ENCODE data around the gene CRACR2A. TPM values are rescaled to one million over a fixed set of nuclear protein-coding genes. Genes with fewer than 3 reads are reported as not detected.

Gene CRACR2A
- total RNA-seq, 1 donor from 2014 or later, result 6.2 TPM

DNA sequence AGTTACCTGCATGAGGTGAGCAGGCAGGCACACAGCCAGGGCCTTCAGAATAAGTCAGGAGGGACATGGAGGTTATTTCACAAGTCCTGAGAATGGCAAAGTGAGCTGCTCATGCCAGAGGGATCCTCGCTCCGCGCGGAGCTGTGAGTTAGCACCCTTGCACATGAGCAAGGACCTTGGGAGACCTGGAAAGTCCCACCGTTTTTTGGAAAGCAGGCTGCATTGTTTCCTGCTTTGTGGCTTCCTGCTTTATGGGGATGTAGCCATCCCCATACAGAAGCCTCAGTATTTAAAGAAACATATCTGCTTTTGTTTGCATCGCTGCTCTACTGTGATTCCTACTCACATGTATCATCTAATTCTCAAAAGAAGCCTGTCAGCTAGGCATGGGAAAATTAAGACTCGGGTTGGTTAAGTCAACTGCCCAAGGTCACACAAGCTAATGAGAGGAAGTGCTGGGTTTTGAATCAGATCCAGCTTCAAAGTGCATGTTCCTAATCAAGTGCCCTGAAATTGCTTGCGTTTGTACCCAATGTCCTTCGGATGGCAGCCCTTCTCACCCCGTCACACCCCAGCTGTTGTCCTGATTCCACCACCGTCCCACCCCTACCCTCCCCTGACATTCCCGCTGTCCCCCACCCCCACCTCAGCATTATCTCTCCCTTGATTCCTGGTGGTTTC lies 106.2 kb downstream of the CRACR2A start:
- Histone ChIP-seq H3K27me3 (ENCODE audit: control insufficient read depth, insufficient read depth, low read length) (no peaks in the 10 kb centered on the region), H3K36me3 (ENCODE audit: control insufficient read depth, insufficient read depth, low read length) (no peaks in the 10 kb centered on the region), H3K4me3 (ENCODE audit: low read depth, low read length) (no peak overlapping the region)
- no peak for DNase-seq (ENCODE audit: low read depth)
- TF ChIP-seq, protein P1, sequence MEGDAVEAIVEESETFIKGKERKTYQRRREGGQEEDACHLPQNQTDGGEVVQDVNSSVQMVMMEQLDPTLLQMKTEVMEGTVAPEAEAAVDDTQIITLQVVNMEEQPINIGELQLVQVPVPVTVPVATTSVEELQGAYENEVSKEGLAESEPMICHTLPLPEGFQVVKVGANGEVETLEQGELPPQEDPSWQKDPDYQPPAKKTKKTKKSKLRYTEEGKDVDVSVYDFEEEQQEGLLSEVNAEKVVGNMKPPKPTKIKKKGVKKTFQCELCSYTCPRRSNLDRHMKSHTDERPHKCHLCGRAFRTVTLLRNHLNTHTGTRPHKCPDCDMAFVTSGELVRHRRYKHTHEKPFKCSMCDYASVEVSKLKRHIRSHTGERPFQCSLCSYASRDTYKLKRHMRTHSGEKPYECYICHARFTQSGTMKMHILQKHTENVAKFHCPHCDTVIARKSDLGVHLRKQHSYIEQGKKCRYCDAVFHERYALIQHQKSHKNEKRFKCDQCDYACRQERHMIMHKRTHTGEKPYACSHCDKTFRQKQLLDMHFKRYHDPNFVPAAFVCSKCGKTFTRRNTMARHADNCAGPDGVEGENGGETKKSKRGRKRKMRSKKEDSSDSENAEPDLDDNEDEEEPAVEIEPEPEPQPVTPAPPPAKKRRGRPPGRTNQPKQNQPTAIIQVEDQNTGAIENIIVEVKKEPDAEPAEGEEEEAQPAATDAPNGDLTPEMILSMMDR (IDR thresholded peaks at IDR 0.05; ENCODE audit: insufficient read depth, low read length, poor library complexity, severe bottlenecking), result no peak

DNA sequence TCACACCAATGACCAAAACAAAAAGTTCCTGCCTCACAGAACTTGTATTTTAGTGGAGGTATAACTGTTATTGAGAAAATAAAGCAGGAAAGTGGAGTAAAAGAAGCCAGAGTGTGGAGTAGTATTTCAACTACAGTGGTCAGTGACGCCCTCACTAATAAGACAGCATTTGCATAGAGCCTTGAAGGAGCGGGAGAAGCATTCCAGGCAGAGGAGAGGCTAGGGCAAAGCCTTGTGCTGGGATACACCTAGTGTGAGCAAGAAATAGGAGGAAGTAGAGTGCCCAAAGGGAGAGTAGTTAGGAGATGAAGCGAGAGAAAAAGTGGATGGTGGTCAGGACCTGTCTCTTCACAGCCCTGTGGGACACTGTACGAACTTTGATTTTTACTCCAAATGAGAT lies 107.8 kb downstream of the CRACR2A start:
- DNase-seq (ENCODE audit: low read depth), result no peak
- no peaks in the 10 kb centered on the region for H3K27me3 ChIP-seq (ENCODE audit: control insufficient read depth, insufficient read depth, low read length)
- no peaks in the 10 kb centered on the region for H3K36me3 ChIP-seq (ENCODE audit: control insufficient read depth, insufficient read depth, low read length)
- no peak overlapping the region for H3K4me3 ChIP-seq (ENCODE audit: low read depth, low read length)
- TF ChIP-seq, protein P1 (IDR thresholded peaks at IDR 0.05; ENCODE audit: insufficient read depth, low read length, poor library complexity, severe bottlenecking), result no peak

DNA sequence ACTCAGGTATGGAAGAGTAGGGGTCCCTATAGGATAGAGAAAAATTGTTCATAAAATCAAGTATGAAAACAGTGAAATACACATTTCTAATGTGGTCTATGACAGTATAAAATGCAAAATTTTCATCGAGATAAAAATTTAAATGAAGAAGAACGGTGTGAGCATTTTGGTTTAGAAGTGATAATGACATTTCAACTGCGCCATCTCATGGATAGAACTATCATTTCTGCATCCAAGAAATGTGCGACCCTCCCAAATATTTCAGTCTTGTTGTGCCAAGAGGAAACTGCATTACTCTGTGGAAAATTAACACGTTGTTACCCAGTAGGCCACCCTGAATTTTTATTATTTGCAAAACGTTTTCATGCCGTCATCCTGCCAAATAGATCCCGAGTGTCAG lies 108.8 kb downstream of the CRACR2A start:
- no peaks in the 10 kb centered on the region for H3K36me3 ChIP-seq (ENCODE audit: control insufficient read depth, insufficient read depth, low read length)
- H3K27me3 ChIP-seq (ENCODE audit: control insufficient read depth, insufficient read depth, low read length), result no peaks in the 10 kb centered on the region
- H3K4me3 ChIP-seq (ENCODE audit: low read depth, low read length), result no peak overlapping the region
- TF ChIP-seq, protein P1 (IDR thresholded peaks at IDR 0.05; ENCODE audit: insufficient read depth, low read length, poor library complexity, severe bottlenecking), result no peak
- no peak for DNase-seq (ENCODE audit: low read depth)

DNA sequence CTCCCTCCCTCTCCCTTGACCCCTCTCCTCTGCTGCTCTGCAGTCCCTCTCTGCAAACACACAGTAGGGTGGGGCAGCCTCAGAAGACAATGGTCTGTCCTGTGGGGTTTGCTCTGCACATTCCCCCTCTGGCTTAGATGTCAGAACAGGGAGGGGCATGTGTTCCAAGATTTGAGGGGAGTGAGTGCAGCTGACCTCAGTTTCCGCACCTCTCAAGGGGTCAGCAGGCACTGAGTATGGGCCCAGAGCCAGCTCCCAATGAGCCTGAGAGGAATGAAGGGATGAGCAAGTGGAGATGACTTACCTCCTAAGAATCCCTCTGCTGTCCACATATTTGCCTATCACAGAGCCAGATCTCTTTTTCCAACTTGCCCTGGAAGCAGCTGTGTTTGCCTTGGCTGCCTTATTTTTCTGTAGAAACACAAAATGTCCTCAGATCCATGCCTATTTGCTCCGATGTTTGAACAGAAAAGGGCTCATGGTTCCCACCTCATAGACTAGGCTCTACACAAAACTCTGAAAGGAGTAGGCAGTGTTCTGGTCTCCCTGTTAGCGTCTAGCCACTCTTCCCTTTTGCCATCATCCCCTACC lies 111.4 kb downstream of the CRACR2A start:
- Histone ChIP-seq H3K36me3 (ENCODE audit: control insufficient read depth, insufficient read depth, low read length) (no peaks in the 10 kb centered on the region), H3K27me3 (ENCODE audit: control insufficient read depth, insufficient read depth, low read length) (no peaks in the 10 kb centered on the region), H3K4me3 (ENCODE audit: low read depth, low read length) (no peak overlapping the region)
- DNase-seq (ENCODE audit: low read depth), result peak; percentile 4
- TF ChIP-seq, protein P1 (IDR thresholded peaks at IDR 0.05; ENCODE audit: insufficient read depth, low read length, poor library complexity, severe bottlenecking), result no peak

DNA sequence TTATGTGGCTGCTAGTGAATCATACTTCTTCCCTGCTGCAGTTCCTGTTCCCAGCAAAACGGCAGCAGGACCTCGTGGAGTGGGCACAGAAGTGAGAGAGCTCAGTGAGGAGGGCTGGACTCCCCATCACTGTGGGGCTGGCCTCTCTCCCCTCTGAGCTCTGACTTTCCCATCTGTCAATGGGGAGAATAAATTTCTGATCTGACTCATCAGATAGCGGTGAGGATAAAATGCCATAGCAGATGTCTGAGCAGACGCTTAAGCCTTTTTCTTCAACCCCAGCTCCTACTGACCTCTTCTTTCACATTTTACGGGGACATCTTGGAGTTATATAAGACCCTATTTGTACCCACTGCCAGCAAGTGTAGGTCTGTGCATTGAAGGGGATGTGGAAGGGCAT lies 116.6 kb downstream of the CRACR2A start:
- TF ChIP-seq, protein P1 (IDR thresholded peaks at IDR 0.05; ENCODE audit: insufficient read depth, low read length, poor library complexity, severe bottlenecking), result no peak
- Histone ChIP-seq H3K4me3 (ENCODE audit: low read depth, low read length) (no peak overlapping the region), H3K36me3 (ENCODE audit: control insufficient read depth, insufficient read depth, low read length) (no peaks in the 10 kb centered on the region), H3K27me3 (ENCODE audit: control insufficient read depth, insufficient read depth, low read length) (no peaks in the 10 kb centered on the region)
- DNase-seq (ENCODE audit: low read depth), result no peak

DNA sequence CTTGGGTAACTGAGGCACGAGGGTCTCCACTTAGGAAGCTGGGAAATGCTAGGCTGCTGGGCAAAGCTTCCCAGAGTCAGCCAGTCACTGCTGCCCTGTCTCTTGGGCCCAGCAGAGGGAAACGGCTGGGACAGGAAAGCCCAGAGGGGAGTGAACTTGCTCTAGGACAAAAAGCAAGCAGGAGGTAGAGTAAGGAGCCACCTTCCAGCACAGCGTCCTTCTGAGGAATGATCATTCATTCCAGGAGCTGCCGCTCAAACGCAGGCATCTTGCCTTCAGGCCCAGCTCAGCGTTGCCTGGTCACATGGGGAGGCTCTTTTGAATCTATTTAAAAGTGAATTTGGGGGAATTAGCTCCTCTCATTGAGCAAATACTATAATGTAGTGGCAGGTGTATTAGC lies 118.6 kb downstream of the CRACR2A start:
- H3K4me3 ChIP-seq (ENCODE audit: low read depth, low read length), result no peak overlapping the region
- no peak for DNase-seq (ENCODE audit: low read depth)
- H3K36me3 ChIP-seq (ENCODE audit: control insufficient read depth, insufficient read depth, low read length), result no peaks in the 10 kb centered on the region
- TF ChIP-seq, protein P1 (IDR thresholded peaks at IDR 0.05; ENCODE audit: insufficient read depth, low read length, poor library complexity, severe bottlenecking), result no peak
- no peaks in the 10 kb centered on the region for H3K27me3 ChIP-seq (ENCODE audit: control insufficient read depth, insufficient read depth, low read length)
